HG02970 (cell line): ENCODE measurements around the gene CSF1R.
"Not testable (repeated sequence)": the region's sequence is repeated elsewhere in the genome, so short reads cannot be mapped to it uniquely, and the experiment has no call there.

Source experiments
- ATAC-seq: cut with Tn5 transposase; IDR thresholded peaks from one replicate; pipeline ENCODE4 v1.9.1; 2021; ENCODE audit warnings: mild to moderate bottlenecking, moderate library complexity, moderate number of reproducible peaks; ENCODE audit not compliant: unreplicated experiment, low FRiP score

The CSF1R gene

GRCh38 chr5:150058480-150059126, 27.8 kb downstream of the CSF1R start:
- no peak for ATAC-seq

DNA sequence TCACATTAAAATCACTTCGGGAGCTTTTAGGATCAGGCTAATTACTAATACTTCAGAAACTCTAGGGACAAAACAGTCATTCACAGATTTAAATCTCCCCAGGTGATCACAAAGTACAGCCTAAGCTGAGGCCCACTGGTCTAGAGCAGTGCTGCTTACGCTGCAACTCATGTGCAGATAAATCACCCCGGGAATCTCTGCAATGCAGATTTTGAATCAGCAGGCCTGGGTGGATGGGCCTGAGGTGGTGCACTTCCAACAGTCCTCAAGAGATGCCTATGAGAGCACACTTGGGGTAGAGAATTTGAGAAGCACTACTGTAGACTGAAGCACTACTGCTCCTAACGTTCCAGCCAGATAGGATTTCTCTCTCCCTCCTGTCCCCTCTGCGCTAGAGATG, 28.4 kb downstream of the CSF1R start:
- no peak for ATAC-seq

DNA sequence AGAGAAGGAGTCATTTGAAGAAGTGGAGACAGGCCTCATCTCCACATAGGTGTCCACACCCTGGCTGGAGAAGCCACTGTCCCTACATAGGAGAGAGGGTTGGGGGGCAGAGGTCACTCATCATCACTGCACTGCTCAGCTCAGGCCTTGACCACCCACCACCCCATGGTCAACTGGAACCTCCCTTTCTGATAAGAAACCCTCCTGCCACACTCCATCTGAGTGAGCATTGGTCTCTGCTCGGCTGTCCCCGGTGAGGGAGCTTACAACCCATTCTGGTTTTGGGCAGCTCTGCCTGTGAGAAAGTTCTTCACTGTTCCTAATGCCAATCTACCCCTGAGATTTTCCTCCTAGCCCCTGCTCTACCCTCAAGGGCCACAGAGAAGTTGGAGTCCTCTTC, 28.8 kb downstream of the CSF1R start:
- ATAC-seq, result no peak

- ATAC-seq, result no peak
Measured at GRCh38 chr5:150057052-150057451, 29.3 kb downstream of the CSF1R start.

- ATAC-seq, result no peak
Measured at GRCh38 chr5:150056075-150056443, 30.3 kb downstream of the CSF1R start.

DNA sequence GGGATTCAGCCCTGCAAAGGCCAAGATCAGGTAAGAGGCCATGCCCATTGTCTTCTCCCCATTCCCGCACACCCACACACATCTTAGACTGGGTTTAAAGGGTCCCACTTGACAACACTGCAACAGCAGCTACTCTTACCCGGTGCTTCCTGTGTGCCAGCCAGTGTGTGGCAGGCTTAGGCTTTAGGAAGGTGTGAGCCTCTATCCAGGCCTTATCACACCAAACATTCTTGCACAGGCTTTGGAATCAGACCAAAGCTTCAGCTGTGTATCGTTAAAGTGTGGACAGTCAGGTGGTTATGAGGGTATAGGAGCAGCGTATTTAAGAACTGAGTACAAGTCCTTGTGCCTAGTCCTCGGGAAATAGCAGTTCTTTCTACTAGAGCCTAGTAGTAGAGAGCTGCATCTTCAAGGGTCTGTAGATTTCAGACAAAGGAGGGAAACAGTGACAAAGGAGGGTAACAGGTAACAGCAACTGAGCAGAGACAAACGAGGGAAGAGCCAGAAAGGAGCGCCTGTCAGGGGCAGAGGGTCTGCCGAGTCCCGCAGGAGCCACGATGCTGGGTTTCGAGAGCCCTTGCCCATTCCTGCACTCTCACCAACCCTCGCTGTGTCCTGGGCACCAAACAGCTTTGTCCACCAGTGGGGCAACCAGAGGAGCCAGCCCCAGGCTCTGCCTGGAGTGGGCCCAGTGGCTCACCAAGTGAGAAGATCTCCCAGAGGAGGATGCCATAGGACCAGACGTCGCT, 30.9 kb downstream of the CSF1R start:
- no peak for ATAC-seq

- ATAC-seq, result no peak
Measured at GRCh38 chr5:150054569-150054968, 31.8 kb downstream of the CSF1R start.

GRCh38 chr5:150053713-150054392, 32.5 kb downstream of the CSF1R start:
- ATAC-seq, result no peak

DNA sequence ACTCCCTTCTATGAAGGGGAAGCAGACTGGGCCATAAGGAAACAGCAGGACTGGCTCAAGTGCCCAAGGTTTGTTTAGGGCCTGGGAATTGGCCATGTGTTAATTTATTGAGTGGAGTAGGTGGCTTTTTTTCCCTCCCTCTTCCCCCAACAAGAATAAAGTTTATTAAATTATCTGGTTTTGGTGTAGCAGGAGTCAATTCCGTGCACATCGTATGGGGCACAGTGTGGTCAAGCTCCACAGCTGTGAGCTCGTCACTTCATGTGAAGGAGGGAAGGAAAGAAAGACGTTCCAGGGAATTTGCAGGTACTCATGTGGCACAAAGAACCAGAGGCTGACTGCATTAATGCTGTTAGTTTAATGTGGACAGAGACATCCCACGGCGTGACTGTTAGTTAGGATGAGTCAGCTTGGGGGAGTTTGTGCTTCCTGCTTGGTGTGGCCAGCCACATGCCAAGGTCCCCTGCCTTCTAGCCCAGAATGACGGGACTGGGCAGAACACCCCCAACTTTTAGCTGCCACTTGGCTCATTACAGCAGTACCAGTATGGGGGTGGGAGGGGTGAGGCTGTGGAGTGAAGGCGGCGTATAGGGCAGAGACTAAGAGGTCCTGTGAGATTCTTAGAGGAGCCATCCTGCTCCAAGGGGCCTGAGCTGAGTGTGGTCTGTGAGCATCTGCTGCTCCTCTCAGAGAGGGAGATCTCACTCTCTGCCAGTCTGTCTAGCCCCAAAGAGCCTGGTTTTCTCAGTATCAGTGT, 33.2 kb downstream of the CSF1R start:
- no peak for ATAC-seq

- no peak for ATAC-seq
Measured at GRCh38 chr5:150052226-150052955, 34.0 kb downstream of the CSF1R start.

GRCh38 chr5:150051657-150052195, 34.6 kb downstream of the CSF1R start:
- ATAC-seq, result no peak

DNA sequence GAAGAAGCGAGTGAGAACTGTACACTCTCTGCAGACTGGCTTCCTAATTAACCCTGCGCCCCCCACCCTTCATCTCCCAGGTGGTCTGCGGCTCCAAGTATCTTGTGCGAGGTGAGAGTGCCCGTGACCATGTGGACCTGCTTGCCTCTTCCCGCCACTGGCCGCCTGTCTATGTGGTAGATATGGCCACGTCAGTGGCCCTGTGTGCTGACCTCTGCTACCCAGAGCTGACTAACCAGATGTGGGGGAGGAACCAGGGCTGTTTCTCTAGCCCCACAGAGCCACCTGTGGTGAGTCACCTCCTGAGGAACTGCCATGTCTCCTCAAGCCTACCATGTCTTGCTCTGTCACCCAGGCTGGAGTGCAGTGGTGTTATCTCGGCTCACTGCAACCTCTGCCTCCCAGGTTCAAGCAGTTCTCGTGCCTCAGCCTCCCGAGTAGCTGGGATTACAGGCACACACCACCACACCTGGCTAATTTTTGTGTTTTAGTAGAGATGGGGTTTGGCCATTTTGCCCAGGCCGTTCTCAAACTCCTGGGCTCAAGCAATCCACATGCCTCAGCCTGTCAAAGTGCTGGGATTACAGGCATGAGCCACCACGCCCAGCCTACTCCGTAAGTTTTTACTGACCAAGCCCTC, 36.1 kb downstream of the CSF1R start:
- not testable (repeated sequence) for ATAC-seq

DNA sequence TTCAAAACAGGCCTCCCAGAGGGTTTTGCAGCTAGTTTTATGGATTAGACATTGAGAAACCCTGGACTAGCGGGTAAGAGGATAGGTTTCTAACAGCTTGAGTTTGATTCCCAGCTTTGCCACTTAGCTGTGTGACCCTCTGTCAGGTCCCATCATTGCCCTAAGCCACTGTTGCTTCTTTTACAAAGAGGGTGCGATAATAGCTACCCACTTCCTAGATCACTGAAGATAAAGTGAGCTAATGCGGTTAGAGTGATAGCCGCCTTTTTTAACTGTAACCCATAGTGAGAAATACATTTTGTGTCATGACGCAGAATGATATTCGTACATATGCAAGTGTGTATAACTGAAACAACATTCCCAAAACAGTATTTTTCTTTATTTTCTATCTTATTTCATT, 40.3 kb downstream of the CSF1R start:
- ATAC-seq, result no peak

- ATAC-seq, result no peak
Measured at GRCh38 chr5:150045549-150045948, 40.8 kb downstream of the CSF1R start.

DNA sequence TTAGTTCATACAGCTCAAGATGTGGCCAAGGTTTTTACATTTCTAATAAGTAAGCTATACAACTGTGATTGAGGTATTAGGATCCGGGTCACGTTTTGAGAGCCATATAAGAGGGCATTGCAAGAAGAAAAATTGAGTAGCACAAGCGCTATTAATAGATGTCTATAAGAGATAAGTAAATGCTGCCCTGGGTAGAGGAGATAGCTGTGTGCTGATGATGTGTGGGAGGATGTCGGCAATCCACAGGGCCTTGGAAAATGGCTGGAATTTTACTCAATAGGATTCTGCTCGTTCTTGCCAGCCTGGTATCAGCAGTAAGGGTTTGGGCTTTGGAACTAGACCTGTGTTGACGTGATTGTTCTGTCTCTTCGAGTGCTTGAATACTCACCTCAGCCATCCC, 41.6 kb downstream of the CSF1R start:
- no peak for ATAC-seq

DNA sequence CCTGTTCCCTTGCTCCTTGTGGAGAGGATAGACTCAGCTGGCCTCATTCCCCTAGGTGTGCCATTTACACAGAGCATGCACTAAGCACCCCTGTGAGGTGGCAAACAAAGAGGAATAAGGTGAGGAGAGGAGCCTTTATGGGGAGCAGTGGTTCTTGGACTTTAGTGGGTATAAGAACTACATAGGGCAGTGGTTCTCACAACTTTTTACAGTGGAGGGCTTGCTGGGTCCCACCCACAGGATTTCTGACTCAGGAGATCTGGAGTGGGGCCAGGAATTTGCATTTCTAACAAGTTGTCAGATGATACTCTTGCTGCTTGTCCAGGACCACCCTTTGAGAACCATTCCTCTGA, 42.0 kb downstream of the CSF1R start:
- ATAC-seq, result no peak

- no peak for ATAC-seq
Measured at GRCh38 chr5:150043657-150044328, 42.6 kb downstream of the CSF1R start.

DNA sequence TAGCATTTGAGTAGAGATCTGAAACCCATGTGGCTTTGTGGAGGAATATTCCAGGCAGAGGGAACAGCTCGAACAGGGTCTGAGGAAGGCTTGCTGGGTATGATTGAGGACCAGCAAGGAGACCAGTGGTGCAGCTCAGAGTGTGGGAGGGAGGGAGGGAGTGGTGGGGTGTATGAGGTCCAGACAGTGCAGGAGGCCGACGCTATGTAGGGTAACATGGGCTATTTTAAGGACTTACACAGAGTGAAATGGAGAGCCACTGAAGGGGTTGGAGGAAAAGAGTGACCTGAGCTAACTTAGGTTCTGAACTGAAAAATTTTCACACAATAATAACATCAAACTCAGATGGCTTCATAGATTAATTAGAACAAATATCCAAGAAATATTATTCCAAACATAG, 43.9 kb downstream of the CSF1R start:
- no peak for ATAC-seq

DNA sequence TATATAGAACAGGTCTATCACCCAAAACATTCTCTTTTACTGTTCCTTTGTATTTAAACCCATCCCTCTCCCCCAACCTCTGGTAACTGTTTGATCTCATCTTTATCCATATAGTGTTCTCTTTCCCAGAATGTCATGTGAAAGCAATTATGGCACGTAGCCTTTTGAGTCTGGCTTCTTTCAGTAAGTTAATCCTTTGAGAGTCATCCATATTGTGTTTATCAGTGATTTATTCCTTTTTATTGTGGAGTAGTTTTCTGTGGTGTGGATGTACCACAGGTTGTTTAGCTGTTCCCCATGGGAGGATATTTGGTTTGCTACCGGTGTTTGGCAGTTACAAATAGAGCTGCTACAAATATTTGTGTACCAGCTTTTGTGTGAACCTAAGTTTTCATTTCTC, 47.8 kb downstream of the CSF1R start:
- ATAC-seq, result no peak
